K562 (cell line): Measurements from ENCODE around the gene CEP68. TPM values are rescaled to one million over a fixed set of nuclear protein-coding genes. Genes with fewer than 3 reads are reported as not detected.

Source experiments
- CBFB ChIP-seq: sonication (generic); formaldehyde crosslinking; IDR thresholded peaks from 2 replicates; pipeline ENCODE4 v1.4.0; 2020; ENCODE audit warnings: mild to moderate bottlenecking, missing genetic modification reagents
- CBX1 ChIP-seq: sonication (generic); IDR thresholded peaks from 2 replicates; pipeline ENCODE4 v1.6.1; 2016; ENCODE audit warnings: antibody characterized with exemption, low read depth, mild to moderate bottlenecking
- HDAC2 ChIP-seq: fragments of 450-650 bp; IDR thresholded peaks from 2 replicates; pipeline ENCODE4 v1.6.1; 2016; ENCODE audit warnings: mild to moderate bottlenecking
- L3MBTL2 ChIP-seq: fragments of 450-650 bp; IDR thresholded peaks from 2 replicates; pipeline ENCODE4 v1.6.1; 2016; ENCODE audit warnings: mild to moderate bottlenecking, moderate library complexity
- NCOA2 ChIP-seq, 2 experiments: fragments of 450-650 bp; IDR thresholded peaks; 2 replicates each; pipeline ENCODE4 v1.6.1; 2018; ENCODE audit warnings: mild to moderate bottlenecking in 2 of 2, moderate library complexity in 1 of 2; ENCODE audit not compliant: partially characterized antibody in 2 of 2
- NR4A1 ChIP-seq, 2 experiments: fragments of 250-450 bp in 1 of 2; fragments of 450-650 bp in 1 of 2; sonication (Bioruptor Pico) in 1 of 2; IDR thresholded peaks; 2 replicates each; pipeline versions ENCODE4 v1.4.0 to v1.6.1; 2016 to 2020; ENCODE audit warnings: mild to moderate bottlenecking in 2 of 2, missing compliant biosample characterization in 1 of 2, missing genetic modification characterization in 1 of 2, moderate library complexity in 1 of 2
- RBM17 ChIP-seq: fragments of 200-400 bp; formaldehyde crosslinking; IDR thresholded peaks from 2 replicates; pipeline ENCODE4 v1.6.1; 2017; ENCODE audit warnings: low read depth, mild to moderate bottlenecking, low read length, borderline replicate concordance
- SP1 ChIP-seq: sonication (generic); formaldehyde crosslinking; IDR thresholded peaks from 2 replicates; pipeline ENCODE4 v1.8.1; 2022; ENCODE audit warnings: mild to moderate bottlenecking, missing genetic modification reagents
- ZNF212 ChIP-seq: fragments of 450-650 bp; formaldehyde crosslinking; IDR thresholded peaks from 2 replicates; pipeline ENCODE4 v1.4.0; 2020; ENCODE audit warnings: mild to moderate bottlenecking
- ZNF232 ChIP-seq: sonication (generic); formaldehyde crosslinking; IDR thresholded peaks from 2 replicates; pipeline ENCODE4 v1.8.0; 2022; ENCODE audit warnings: mild to moderate bottlenecking, missing genetic modification reagents
- ZNF717 ChIP-seq: fragments of 250-450 bp; sonication (Bioruptor Pico); IDR thresholded peaks from 2 replicates; pipeline ENCODE4 v1.5.0; 2021
- polyA plus RNA-seq, 8 experiments: library from polyadenylated mRNA; depleted of rRNA in 4 of 8; stranded (reverse) in 5 of 8; unstranded in 3 of 8; fragments of >200 nt; fragmentation: Nextera tagmentation in 2 of 8; fragmentation: Illumina TruSeq in 1 of 8; extraction: Ambion mirVana in 2 of 8; extraction: Trizol in 1 of 8; gene quantifications; 2 replicates each; pipeline versions ENCODE4 v1.2.1 to v1.2.3, GENCODE V29; 2011 to 2014; ENCODE audit warnings: inconsistent platforms in 1 of 8, missing spikeins in 1 of 8
- total RNA-seq, 7 experiments: library from RNA; depleted of rRNA in 6 of 7; stranded (reverse); fragments of >200 nt in 6 of 7; fragmentation: Illumina TruSeq in 2 of 7; extraction: Trizol in 2 of 7; gene quantifications; 2 replicates each; pipeline versions ENCODE4 v1.2.1 to v1.2.3, GENCODE V29; 2011 to 2021; ENCODE audit warnings: low replicate concordance in 1 of 7
- TF ChIP-seq, protein P1 (sequence below), 2 experiments: fragments of 450-650 bp; IDR thresholded peaks; 2 replicates each; pipeline ENCODE4 v1.6.1; 2016
- TF ChIP-seq, protein P2 (sequence below), 2 experiments: IDR thresholded peaks; 2 replicates each; pipeline ENCODE4 v1.6.1; 2011; ENCODE audit warnings: borderline replicate concordance in 1 of 2, control low read depth in 1 of 2, low read depth in 1 of 2, low read length in 1 of 2, mild to moderate bottlenecking in 1 of 2, mixed read lengths in 1 of 2, moderate library complexity in 1 of 2; ENCODE audit not compliant: insufficient read depth in 1 of 2, insufficient read length in 1 of 2, poor library complexity in 1 of 2, severe bottlenecking in 1 of 2; ENCODE audit errors: extremely low read depth in 1 of 2
- TF ChIP-seq, protein P3 (sequence below): sonication (generic); formaldehyde crosslinking; IDR thresholded peaks from 2 replicates; pipeline ENCODE4 v1.8.0; 2022; ENCODE audit warnings: mild to moderate bottlenecking, missing genetic modification reagents
- TF ChIP-seq, protein P4 (sequence below): fragments of 450-650 bp; IDR thresholded peaks from 2 replicates; pipeline ENCODE4 v1.6.1; 2016; ENCODE audit warnings: borderline replicate concordance

The CEP68 gene
- total and polyA plus RNA-seq, 9 of the 15 experiments (the other 6 are each of a cell fraction or from before 2014, with no cell fraction given), result 1.4 to 8.5 (median 5.2) TPM

- TF ChIP-seq, protein P1, sequence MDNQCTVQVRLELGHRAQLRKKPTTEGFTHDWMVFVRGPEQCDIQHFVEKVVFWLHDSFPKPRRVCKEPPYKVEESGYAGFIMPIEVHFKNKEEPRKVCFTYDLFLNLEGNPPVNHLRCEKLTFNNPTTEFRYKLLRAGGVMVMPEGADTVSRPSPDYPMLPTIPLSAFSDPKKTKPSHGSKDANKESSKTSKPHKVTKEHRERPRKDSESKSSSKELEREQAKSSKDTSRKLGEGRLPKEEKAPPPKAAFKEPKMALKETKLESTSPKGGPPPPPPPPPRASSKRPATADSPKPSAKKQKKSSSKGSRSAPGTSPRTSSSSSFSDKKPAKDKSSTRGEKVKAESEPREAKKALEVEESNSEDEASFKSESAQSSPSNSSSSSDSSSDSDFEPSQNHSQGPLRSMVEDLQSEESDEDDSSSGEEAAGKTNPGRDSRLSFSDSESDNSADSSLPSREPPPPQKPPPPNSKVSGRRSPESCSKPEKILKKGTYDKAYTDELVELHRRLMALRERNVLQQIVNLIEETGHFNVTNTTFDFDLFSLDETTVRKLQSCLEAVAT (IDR thresholded peaks at IDR 0.05), result peak in 1 of 2 experiments; percentile 18; a peak in 1 of 4 replicates
- TF ChIP-seq HDAC2 (0 out of 2 replicates have a peak, but pooled peaks have one; percentile 71), CBX1 (0 out of 2 replicates have a peak, but pooled peaks have one; percentile 36), L3MBTL2 (peak; percentile 90), NCOA2 (IDR thresholded peaks at IDR 0.05; ENCODE audit: partially characterized antibody in 2 of 2) (no peak), NR4A1 (CRISPR knock-in tag; IDR thresholded peaks at IDR 0.05) (no peak), NR4A1 (tag; IDR thresholded peaks at IDR 0.05) (0 out of 2 replicates have a peak, but pooled peaks have one; percentile 28), ZNF232 (0 out of 2 replicates have a peak, but pooled peaks have one; percentile 33), SP1 (CRISPR knock-in tag) (no peak), ZNF212 (CRISPR knock-in tag) (no peak), ZNF717 (CRISPR knock-in tag) (no peak), CBFB (CRISPR knock-in tag) (0 out of 2 replicates have a peak, but pooled peaks have one; percentile 19), RBM17 (no peak)
- TF ChIP-seq, protein P2, sequence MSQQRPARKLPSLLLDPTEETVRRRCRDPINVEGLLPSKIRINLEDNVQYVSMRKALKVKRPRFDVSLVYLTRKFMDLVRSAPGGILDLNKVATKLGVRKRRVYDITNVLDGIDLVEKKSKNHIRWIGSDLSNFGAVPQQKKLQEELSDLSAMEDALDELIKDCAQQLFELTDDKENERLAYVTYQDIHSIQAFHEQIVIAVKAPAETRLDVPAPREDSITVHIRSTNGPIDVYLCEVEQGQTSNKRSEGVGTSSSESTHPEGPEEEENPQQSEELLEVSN (IDR thresholded peaks at IDR 0.05; ENCODE audit: borderline replicate concordance in 1 of 2, extremely low read depth in 1 of 2, insufficient read depth in 1 of 2, insufficient read length in 1 of 2, low read depth in 1 of 2, low read length in 1 of 2, poor library complexity in 1 of 2, severe bottlenecking in 1 of 2), result peak; percentile 69 to 74
- TF ChIP-seq, protein P3, sequence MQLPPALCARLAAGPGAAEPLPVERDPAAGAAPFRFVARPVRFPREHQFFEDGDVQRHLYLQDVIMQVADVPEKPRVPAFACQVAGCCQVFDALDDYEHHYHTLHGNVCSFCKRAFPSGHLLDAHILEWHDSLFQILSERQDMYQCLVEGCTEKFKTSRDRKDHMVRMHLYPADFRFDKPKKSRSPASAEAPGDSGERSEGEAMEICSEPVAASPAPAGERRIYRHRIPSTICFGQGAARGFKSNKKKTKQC (CRISPR knock-in tag), result 0 out of 2 replicates have a peak, but pooled peaks have one; percentile 11
- TF ChIP-seq, protein P4, sequence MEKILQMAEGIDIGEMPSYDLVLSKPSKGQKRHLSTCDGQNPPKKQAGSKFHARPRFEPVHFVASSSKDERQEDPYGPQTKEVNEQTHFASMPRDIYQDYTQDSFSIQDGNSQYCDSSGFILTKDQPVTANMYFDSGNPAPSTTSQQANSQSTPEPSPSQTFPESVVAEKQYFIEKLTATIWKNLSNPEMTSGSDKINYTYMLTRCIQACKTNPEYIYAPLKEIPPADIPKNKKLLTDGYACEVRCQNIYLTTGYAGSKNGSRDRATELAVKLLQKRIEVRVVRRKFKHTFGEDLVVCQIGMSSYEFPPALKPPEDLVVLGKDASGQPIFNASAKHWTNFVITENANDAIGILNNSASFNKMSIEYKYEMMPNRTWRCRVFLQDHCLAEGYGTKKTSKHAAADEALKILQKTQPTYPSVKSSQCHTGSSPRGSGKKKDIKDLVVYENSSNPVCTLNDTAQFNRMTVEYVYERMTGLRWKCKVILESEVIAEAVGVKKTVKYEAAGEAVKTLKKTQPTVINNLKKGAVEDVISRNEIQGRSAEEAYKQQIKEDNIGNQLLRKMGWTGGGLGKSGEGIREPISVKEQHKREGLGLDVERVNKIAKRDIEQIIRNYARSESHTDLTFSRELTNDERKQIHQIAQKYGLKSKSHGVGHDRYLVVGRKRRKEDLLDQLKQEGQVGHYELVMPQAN, result peak; percentile 62; the same call in 1 of the 2 replicates
These were observed 598 bp upstream of the CEP68 start (continued) for GRCh38 chr2:65055422-65056214.
